ENCODE measurements around the gene KCNN1.

DNA sequence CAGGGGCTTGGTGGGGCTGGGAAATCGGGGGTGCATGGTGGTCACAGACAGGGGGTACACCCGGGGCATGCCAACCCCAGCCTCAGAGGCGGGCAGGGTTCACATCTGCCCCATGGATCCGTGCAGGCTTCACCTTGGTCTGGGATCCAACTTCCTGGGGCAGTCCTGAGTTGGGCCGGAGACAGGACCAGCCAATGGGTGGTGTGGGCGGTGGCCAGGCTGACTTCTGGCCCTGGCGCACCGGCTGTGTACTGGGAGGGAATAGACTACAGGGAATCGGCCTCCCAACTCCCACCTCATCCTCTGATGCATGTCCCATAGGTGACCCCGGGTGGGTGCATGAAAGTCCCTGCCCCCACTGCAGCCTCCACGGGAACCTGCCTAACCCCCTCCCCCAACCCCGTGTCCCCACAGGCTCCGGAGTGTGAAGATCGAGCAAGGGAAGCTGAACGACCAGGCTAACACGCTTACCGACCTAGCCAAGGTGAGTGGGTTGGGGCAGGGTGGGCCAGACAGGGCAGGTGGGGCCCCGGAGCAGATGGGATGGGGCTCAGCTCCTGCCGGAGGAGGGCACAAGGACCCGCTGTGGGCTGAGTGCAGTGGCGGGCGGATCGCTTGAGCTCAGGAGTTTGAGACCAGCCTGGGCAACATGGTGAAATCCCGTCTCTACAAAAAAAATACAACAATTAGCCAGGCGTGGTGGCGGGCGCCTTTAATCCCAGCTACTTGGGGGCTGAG lies 26.3 kb downstream of the KCNN1 start:
- TF ChIP-seq EZH2 (IDR thresholded peaks at IDR 0.05; ENCODE audit: low read length, missing control alignments): no peak
- TF ChIP-seq, protein P1, sequence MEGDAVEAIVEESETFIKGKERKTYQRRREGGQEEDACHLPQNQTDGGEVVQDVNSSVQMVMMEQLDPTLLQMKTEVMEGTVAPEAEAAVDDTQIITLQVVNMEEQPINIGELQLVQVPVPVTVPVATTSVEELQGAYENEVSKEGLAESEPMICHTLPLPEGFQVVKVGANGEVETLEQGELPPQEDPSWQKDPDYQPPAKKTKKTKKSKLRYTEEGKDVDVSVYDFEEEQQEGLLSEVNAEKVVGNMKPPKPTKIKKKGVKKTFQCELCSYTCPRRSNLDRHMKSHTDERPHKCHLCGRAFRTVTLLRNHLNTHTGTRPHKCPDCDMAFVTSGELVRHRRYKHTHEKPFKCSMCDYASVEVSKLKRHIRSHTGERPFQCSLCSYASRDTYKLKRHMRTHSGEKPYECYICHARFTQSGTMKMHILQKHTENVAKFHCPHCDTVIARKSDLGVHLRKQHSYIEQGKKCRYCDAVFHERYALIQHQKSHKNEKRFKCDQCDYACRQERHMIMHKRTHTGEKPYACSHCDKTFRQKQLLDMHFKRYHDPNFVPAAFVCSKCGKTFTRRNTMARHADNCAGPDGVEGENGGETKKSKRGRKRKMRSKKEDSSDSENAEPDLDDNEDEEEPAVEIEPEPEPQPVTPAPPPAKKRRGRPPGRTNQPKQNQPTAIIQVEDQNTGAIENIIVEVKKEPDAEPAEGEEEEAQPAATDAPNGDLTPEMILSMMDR (conservative IDR thresholded peaks at IDR 0.05 in 1 of 2, IDR thresholded peaks at IDR 0.05 in 1 of 2; ENCODE audit: low read depth in 1 of 2, low read length in 2 of 2): no peak
